HepG2 (cell line): ENCODE data around the gene GAREM1. TPM values are rescaled to one million over a fixed set of nuclear protein-coding genes. Genes with fewer than 3 reads are reported as not detected.

ENCODE experiments used
- ATAC-seq: fragments of 200-7000 bp; cut with Tn5 transposase; 3 replicates; pipeline ENCODE4 v1.9.1; 2020; ENCODE audit warnings: mild to moderate bottlenecking, moderate library complexity
- BruUV-seq: library from RNA; stranded (reverse); fragments of 400-500 nt; replicated peaks from 2 replicates; lab custom pipeline; 2021; lab: Mats Ljungman, UMichigan
- CTCF ChIA-PET: fragments of 300-600 bp; formaldehyde crosslinking; extraction: SDS; loops from one replicate; lab custom pipeline; 2021; ENCODE audit warnings: low total read pairs, inconsistent platforms, low intra/inter-chr PET ratio; lab: Yijun Ruan, JAX
- POLR2A ChIA-PET: fragments of 350-600 bp; sonication (Branson Sonifier 250); formaldehyde crosslinking; loops from one replicate; lab custom pipeline; 2020; ENCODE audit warnings: antibody characterized with exemption, inconsistent platforms; lab: Yijun Ruan, JAX
- DNase-seq: peaks from one replicate; pipeline ENCODE4 v3.0.0-alpha.2; 2015; ENCODE audit warnings: low spot score
- FAIRE-seq: peaks from 3 replicates; lab custom pipeline; 2011; peaks lifted over from hg19 to GRCh38; lab: Jason Lieb, UNC
- H2AFZ ChIP-seq: one replicate; pipeline ENCODE4 v1.6.1; 2011; ENCODE audit warnings: low read length, inconsistent platforms
- H3K27ac ChIP-seq: fragments of 300-600 bp; 3 replicates; pipeline ENCODE4 v1.8.0; 2011; ENCODE audit warnings: mixed run types, mild to moderate bottlenecking, mixed read lengths, low read length, inconsistent platforms; ENCODE audit not compliant: insufficient read depth; ENCODE audit errors: extremely low read length
- H3K27me3 ChIP-seq, 2 experiments: fragments of 200-600 bp in 1 of 2; 2 replicates in 1 of 2; 3 replicates in 1 of 2; pipeline versions ENCODE4 v1.6.0 to v1.8.0; 2011; ENCODE audit warnings: low read length in 2 of 2, mild to moderate bottlenecking in 2 of 2, moderate library complexity in 2 of 2, inconsistent platforms in 1 of 2; ENCODE audit not compliant: insufficient read depth in 2 of 2, control insufficient read depth in 1 of 2
- H3K36me3 ChIP-seq, 2 experiments: fragments of 200-600 bp in 1 of 2; replicated peaks in 1 of 2; 2 replicates in 1 of 2; 3 replicates in 1 of 2; pipeline versions ENCODE4 v1.5.1 to v1.8.0; 2011; ENCODE audit warnings: low read length in 2 of 2, inconsistent platforms in 1 of 2; ENCODE audit not compliant: insufficient read depth in 2 of 2, control insufficient read depth in 1 of 2
- H3K4me1 ChIP-seq: 2 replicates; pipeline ENCODE4 v1.5.1; 2012; ENCODE audit warnings: low read length, inconsistent platforms; ENCODE audit not compliant: insufficient read depth
- H3K4me2 ChIP-seq: 2 replicates; pipeline ENCODE4 v1.6.0; 2011; ENCODE audit warnings: low read depth, low read length, inconsistent platforms
- H3K4me3 ChIP-seq, 3 experiments: fragments of 200-600 bp in 1 of 3; sonication (generic), shearing (Covaris generic) in 1 of 3; replicated peaks in 1 of 3; 2 replicates each; pipeline ENCODE4 v1.5.1; 2011 to 2016; ENCODE audit warnings: low read length in 3 of 3, inconsistent platforms in 2 of 3, low read depth in 2 of 3, mild to moderate bottlenecking in 2 of 3, control low read depth in 1 of 3, mixed read lengths in 1 of 3; ENCODE audit not compliant: insufficient read depth in 1 of 3
- H3K79me2 ChIP-seq: one replicate; pipeline ENCODE4 v1.6.1; 2011; ENCODE audit warnings: low read length, inconsistent platforms; ENCODE audit not compliant: insufficient read depth
- H3K9ac ChIP-seq: 2 replicates; pipeline ENCODE4 v1.6.0; 2011; ENCODE audit warnings: mild to moderate bottlenecking, low read depth, low read length, inconsistent platforms; ENCODE audit not compliant: insufficient read depth
- H3K9me3 ChIP-seq: 2 replicates; pipeline ENCODE4 v1.5.1; 2012; ENCODE audit warnings: mild to moderate bottlenecking, low read length
- H4K20me1 ChIP-seq: 2 replicates; pipeline ENCODE4 v1.6.0; 2011; ENCODE audit warnings: inconsistent platforms, mild to moderate bottlenecking, low read length, moderate library complexity; ENCODE audit not compliant: insufficient read depth
- CEBPB ChIP-seq: IDR thresholded peaks from 2 replicates; pipeline ENCODE4 v1.6.1; 2011; ENCODE audit warnings: low read depth, low read length, improper control_type of control experiment, borderline replicate concordance
- MTF1 ChIP-seq: sonication (generic); formaldehyde crosslinking; IDR thresholded peaks from 2 replicates; pipeline ENCODE4 v1.5.0; 2020; ENCODE audit warnings: missing genetic modification reagents
- SETDB1 ChIP-seq: sonication (generic); formaldehyde crosslinking; IDR thresholded peaks from 2 replicates; pipeline ENCODE4 v1.5.1; 2020; ENCODE audit warnings: missing genetic modification reagents, mild to moderate bottlenecking, borderline replicate concordance
- ZNF343 ChIP-seq: sonication (generic); formaldehyde crosslinking; IDR thresholded peaks from 2 replicates; pipeline ENCODE4 v1.4.0; 2020; ENCODE audit warnings: mild to moderate bottlenecking, missing genetic modification reagents
- ZNF563 ChIP-seq: sonication (generic); formaldehyde crosslinking; IDR thresholded peaks from 2 replicates; pipeline ENCODE4 v1.8.0; 2022; ENCODE audit warnings: mild to moderate bottlenecking, moderate library complexity, missing genetic modification reagents
- WGBS: methylation state at CpG from one replicate; pipeline ENCODE4 v1.1.6; 2017; ENCODE audit warnings: low lambda C conversion rate; 5-methylcytosine and 5-hydroxymethylcytosine counted together
- in situ Hi-C: cut with HindIII; loops from 2 replicates; pipeline ENCODE4 v1.10.0; 2017; ENCODE audit warnings: low pct_unique_long_range_greater_than_20kb; ENCODE audit not compliant: extremely low pct_ligation_motif_present
- intact Hi-C: fragments of 100-400 bp; cut with micrococcal nuclease; formaldehyde crosslinking; loops from one replicate; pipeline ENCODE4 v1.10.0; 2022; ENCODE audit not compliant: unreplicated experiment
- polyA plus RNA-seq, 8 experiments: library from polyadenylated mRNA; depleted of rRNA in 3 of 8; stranded (reverse) in 7 of 8; unstranded in 1 of 8; fragments of >200 nt; fragmentation: Illumina TruSeq in 4 of 8; extraction: Trizol in 4 of 8; gene quantifications; 2 replicates each; pipeline versions ENCODE4 v1.2.1 to v1.2.3, GENCODE V29; 2011 to 2016; ENCODE audit warnings: low read depth in 4 of 8, missing spikeins in 1 of 8, mixed read lengths in 1 of 8; ENCODE audit not compliant: insufficient read depth in 1 of 8
- total RNA-seq, 5 experiments: library from RNA; depleted of rRNA; stranded (reverse); fragments of >200 nt; fragmentation: Illumina TruSeq; extraction: Trizol; gene quantifications; 2 replicates each; pipeline ENCODE4 v1.2.3, GENCODE V29; 2016; ENCODE audit warnings: low read depth in 1 of 5
- TF ChIP-seq, protein P1 (sequence below): sonication (generic); formaldehyde crosslinking; IDR thresholded peaks from 2 replicates; pipeline ENCODE4 v1.4.0; 2020; ENCODE audit warnings: missing genetic modification reagents

The GAREM1 gene
- total and polyA plus RNA-seq, 2 of the 13 experiments (the other 11 are each of a cell fraction or from before 2014, with no cell fraction given): 2.5 to 2.9 TPM

DNA sequence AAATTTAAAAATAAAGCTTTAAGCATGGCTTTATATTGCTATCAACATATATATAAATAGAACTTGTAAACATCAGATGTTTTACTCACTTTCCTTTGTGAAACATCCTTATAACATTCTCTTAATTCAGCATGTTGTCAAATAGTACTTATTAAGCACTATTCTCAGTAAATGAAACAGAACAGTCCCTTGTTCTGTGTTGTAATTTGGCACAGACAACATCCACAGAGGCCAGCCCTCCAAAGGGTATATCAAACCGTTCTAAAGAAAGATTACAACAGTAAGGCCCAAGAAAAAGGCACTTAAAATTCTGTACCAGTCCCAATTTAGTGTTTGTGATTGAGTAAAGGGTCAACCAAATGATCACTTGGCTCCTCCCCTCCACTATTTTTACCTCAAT lies 46.0 kb downstream of the GAREM1 start:
- Histone ChIP-seq H3K4me1 (peaks cover 24% of the 10 kb centered on the region), H3K4me2 (no peak overlapping the region), H3K27ac (no peak overlapping the region), H3K4me3 (no peak overlapping the region), H3K79me2 (no peaks in the 10 kb centered on the region), H2AFZ (no peak overlapping the region), H3K27me3 (no peaks in the 10 kb centered on the region), H3K36me3 (no peaks in the 10 kb centered on the region), H3K9me3 (no peaks in the 10 kb centered on the region), H4K20me1 (no peaks in the 10 kb centered on the region)
- 94% methylated on average over 1 of the region's 1 CpG for WGBS
- intact Hi-C loops (loop anchor here (5.0 kb wide), 1 partner anchor 52 kb away; no protein-coding TSS in a partner anchor), in situ Hi-C loops (no loop called here)
- no peak for ATAC-seq
- CTCF ChIA-PET: no interaction called here
- DNase-seq: no peak
- no peak for FAIRE-seq
- TF ChIP-seq SETDB1: no peak
- no peak for TF ChIP-seq ZNF343 (CRISPR knock-in tag)
- TF ChIP-seq MTF1 (CRISPR knock-in tag): no peak
- TF ChIP-seq ZNF563 (CRISPR knock-in tag): no peak
- TF ChIP-seq, all 625 proteins: peak for 0
- H3K9ac ChIP-seq: no peak overlapping the region
- no TSS peak for BruUV-seq
- POLR2A ChIA-PET: no interaction called here

DNA sequence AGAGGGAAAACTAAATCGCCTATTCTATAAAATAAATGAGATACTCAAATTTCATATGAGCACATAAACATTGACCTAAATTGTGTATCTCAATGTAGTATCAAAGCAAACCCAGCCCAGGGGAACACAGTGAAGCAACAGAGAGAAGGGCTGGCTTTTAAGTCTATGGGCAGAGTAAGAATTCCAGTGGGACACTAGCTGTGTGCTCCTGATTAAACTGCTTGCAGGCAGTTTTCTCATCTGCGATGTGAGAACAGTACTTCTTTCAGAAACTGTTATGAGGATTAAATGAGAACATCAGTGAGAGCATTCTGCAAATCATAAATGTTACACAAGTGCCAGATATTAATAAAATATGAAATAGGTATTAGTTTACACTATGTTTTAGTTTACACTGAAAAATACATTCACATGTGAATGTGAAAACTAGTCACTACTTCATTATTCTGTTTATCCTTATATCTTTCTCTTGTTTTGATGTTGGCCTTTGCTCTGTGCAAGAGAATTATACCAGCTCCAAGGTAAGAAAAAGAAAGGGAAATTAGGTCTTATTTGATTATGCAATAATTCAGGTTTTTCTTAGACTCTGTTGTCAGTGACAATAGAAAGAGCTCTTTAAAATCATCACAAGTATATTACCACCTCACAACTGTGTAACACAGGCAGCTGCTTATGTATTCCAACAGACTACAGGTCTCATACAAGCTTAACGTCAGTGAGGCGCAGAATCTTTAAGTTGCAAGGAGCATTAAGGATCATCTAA lies 47.5 kb downstream of the GAREM1 start:
- Histone ChIP-seq H3K4me1 (peaks cover 32% of the 10 kb centered on the region), H3K79me2 (no peaks in the 10 kb centered on the region), H3K27ac (no peak overlapping the region), H3K36me3 (no peaks in the 10 kb centered on the region), H3K4me2 (no peak overlapping the region), H3K27me3 (no peaks in the 10 kb centered on the region), H4K20me1 (no peaks in the 10 kb centered on the region), H3K9me3 (no peaks in the 10 kb centered on the region), H3K4me3 (no peak overlapping the region), H3K9ac (no peak overlapping the region), H2AFZ (no peak overlapping the region)
- ChIA-PET CTCF (no interaction called here), POLR2A (no interaction called here)
- 92% methylated on average over 4 of the region's 4 CpGs for WGBS
- TF ChIP-seq, protein P1, sequence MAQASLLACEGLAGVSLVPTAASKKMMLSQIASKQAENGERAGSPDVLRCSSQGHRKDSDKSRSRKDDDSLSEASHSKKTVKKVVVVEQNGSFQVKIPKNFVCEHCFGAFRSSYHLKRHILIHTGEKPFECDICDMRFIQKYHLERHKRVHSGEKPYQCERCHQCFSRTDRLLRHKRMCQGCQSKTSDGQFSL (CRISPR knock-in tag): no peak
- 0 out of 2 replicates have a peak, but pooled peaks have one; percentile 22 for TF ChIP-seq CEBPB
- BruUV-seq: no TSS peak
- in situ Hi-C loops: no loop called here
- intact Hi-C loops: no loop called here
- DNase-seq: no peak
- FAIRE-seq: no peak
- no peak for ATAC-seq
